HG02885 (cell line): ENCODE measurements around the gene PNPO.

Experiments used
- ATAC-seq: cut with Tn5 transposase; IDR thresholded peaks from one replicate; pipeline ENCODE4 v1.9.1; 2021; ENCODE audit warnings: mild to moderate bottlenecking; ENCODE audit not compliant: unreplicated experiment, poor library complexity

PNPO gene

GRCh38 chr17:47946516-47946915, 5.1 kb downstream of the PNPO start:
- ATAC-seq: no peak

- ATAC-seq: peak; percentile 66
Observed at GRCh38 chr17:47946929-47947397, 5.6 kb downstream of the PNPO start.

- no peak for ATAC-seq
Observed at GRCh38 chr17:47948706-47949196, 7.4 kb downstream of the PNPO start.

GRCh38 chr17:47949197-47949759, 7.9 kb downstream of the PNPO start:
- no peak for ATAC-seq

- ATAC-seq: no peak
Observed at GRCh38 chr17:47949946-47950345, 8.6 kb downstream of the PNPO start.

GRCh38 chr17:47950448-47950847, 9.1 kb downstream of the PNPO start:
- ATAC-seq: no peak

- no peak for ATAC-seq
Observed at GRCh38 chr17:47952171-47953021, 11.0 kb downstream of the PNPO start.

GRCh38 chr17:47953909-47954308, 12.5 kb downstream of the PNPO start:
- no peak for ATAC-seq

- ATAC-seq: no peak
Observed at GRCh38 chr17:47955497-47956461, 14.4 kb downstream of the PNPO start.

- ATAC-seq: no peak
Observed at GRCh38 chr17:47956791-47957590, 15.6 kb downstream of the PNPO start.

- ATAC-seq: no peak
Observed at GRCh38 chr17:47957591-47958490, 16.5 kb downstream of the PNPO start, which contains the start of gene PRR15L. TSS of gene PRR15L (minus strand) at chr17:47957883. CDS start at chr17:47953234, 4,649 bp downstream.

GRCh38 chr17:47959825-47960655, 18.7 kb downstream of the PNPO start:
- no peak for ATAC-seq

- no peak for ATAC-seq
Observed at GRCh38 chr17:47961406-47961805, 20.0 kb downstream of the PNPO start.

GRCh38 chr17:47962901-47963300, 21.5 kb downstream of the PNPO start:
- no peak for ATAC-seq

- ATAC-seq: no peak
Observed at GRCh38 chr17:47964856-47965255, 23.5 kb downstream of the PNPO start.

GRCh38 chr17:47966079-47966519, 24.7 kb downstream of the PNPO start:
- ATAC-seq: no peak

GRCh38 chr17:47967607-47968252, 26.4 kb downstream of the PNPO start:
- no peak for ATAC-seq
